HEK293 (cell line): Measurements from ENCODE around the gene SEC62.
A peak's percentile ranks its signal among the peaks of the same experiment; 100 is the strongest.

Source experiments
- CTCF ChIA-PET: fragments of 350-600 bp; formaldehyde crosslinking; extraction: SDS; loops from one replicate; lab custom pipeline; 2021; ENCODE audit warnings: antibody characterized with exemption; lab: Yijun Ruan, JAX
- POLR2A ChIA-PET: fragments of 300-600 bp; formaldehyde crosslinking; extraction: SDS; loops from one replicate; lab custom pipeline; 2020; ENCODE audit warnings: antibody characterized with exemption, inconsistent platforms; lab: Yijun Ruan, JAX
- H3K27ac ChIP-seq: fragments of 200-500 bp; sonication (Bioruptor generic); 2 replicates; pipeline ENCODE4 v1.5.1; 2014; ENCODE audit warnings: low read depth, low read length, control low read depth, inconsistent platforms; ENCODE audit errors: extremely low read depth
- H3K36me3 ChIP-seq, 2 experiments: fragments of 200-500 bp in 1 of 2; sonication (Bioruptor generic) in 1 of 2; 1 replicate in 1 of 2; 2 replicates in 1 of 2; pipeline ENCODE4 v1.5.1; 2014 to 2017; ENCODE audit warnings: inconsistent platforms in 2 of 2, low read length in 2 of 2; ENCODE audit not compliant: control insufficient read depth in 2 of 2, insufficient read depth in 1 of 2
- H3K4me1 ChIP-seq: fragments of 200-500 bp; sonication (Bioruptor generic); 2 replicates; pipeline ENCODE4 v1.5.1; 2014; ENCODE audit warnings: mild to moderate bottlenecking, low read length, inconsistent platforms; ENCODE audit not compliant: control insufficient read depth, insufficient read depth
- H3K4me3 ChIP-seq: 2 replicates; pipeline ENCODE4 v1.5.1; 2011; ENCODE audit warnings: low read depth, mild to moderate bottlenecking, control low read depth, low read length, moderate library complexity
- H3K9me3 ChIP-seq: fragments of 200-500 bp; sonication (Bioruptor generic); 2 replicates; pipeline ENCODE4 v1.5.1; 2014; ENCODE audit warnings: low read depth, low read length, inconsistent platforms; ENCODE audit not compliant: control insufficient read depth, insufficient read depth
- GLIS1 ChIP-seq: fragments of 450-650 bp; formaldehyde crosslinking; IDR thresholded peaks from 2 replicates; pipeline ENCODE4 v1.5.1; 2016; ENCODE audit warnings: missing biosample characterization, missing genetic modification characterization
- HIC1 ChIP-seq: fragments of 450-650 bp; formaldehyde crosslinking; IDR thresholded peaks from 2 replicates; pipeline ENCODE4 v1.5.1; 2016; ENCODE audit warnings: missing biosample characterization, missing genetic modification characterization
- SETDB1 ChIP-seq: IDR thresholded peaks from one replicate; pipeline ENCODE4 v1.6.1; 2017; ENCODE audit warnings: mild to moderate bottlenecking, low read length, moderate library complexity, mixed read lengths; ENCODE audit not compliant: insufficient read length
- WT1 ChIP-seq: fragments of 450-650 bp; formaldehyde crosslinking; IDR thresholded peaks from 2 replicates; pipeline ENCODE4 v1.5.1; 2016; ENCODE audit warnings: missing biosample characterization, missing genetic modification characterization
- ZBTB49 ChIP-seq: fragments of 450-650 bp; formaldehyde crosslinking; IDR thresholded peaks from 2 replicates; pipeline ENCODE4 v1.5.1; 2016; ENCODE audit warnings: missing biosample characterization, missing genetic modification characterization, low read depth
- ZEB2 ChIP-seq: fragments of 450-650 bp; formaldehyde crosslinking; IDR thresholded peaks from 2 replicates; pipeline ENCODE4 v1.5.1; 2016; ENCODE audit warnings: missing biosample characterization, missing genetic modification characterization
- ZNF16 ChIP-seq: fragments of 450-650 bp; formaldehyde crosslinking; IDR thresholded peaks from 2 replicates; pipeline ENCODE4 v1.5.1; 2016; ENCODE audit warnings: low read depth, missing biosample characterization, missing genetic modification characterization
- ZNF248 ChIP-seq: fragments of 450-650 bp; formaldehyde crosslinking; IDR thresholded peaks from 2 replicates; pipeline ENCODE4 v1.5.1; 2017; ENCODE audit warnings: missing biosample characterization, missing genetic modification characterization
- ZNF391 ChIP-seq: fragments of 450-650 bp; formaldehyde crosslinking; IDR thresholded peaks from 2 replicates; pipeline ENCODE4 v1.5.1; 2016; ENCODE audit warnings: low read depth, missing biosample characterization, missing genetic modification characterization, borderline replicate concordance
- ZNF514 ChIP-seq: fragments of 450-650 bp; formaldehyde crosslinking; IDR thresholded peaks from 2 replicates; pipeline ENCODE4 v1.5.1; 2016; ENCODE audit warnings: missing biosample characterization, missing genetic modification characterization
- ZNF544 ChIP-seq: fragments of 450-650 bp; formaldehyde crosslinking; IDR thresholded peaks from 2 replicates; pipeline ENCODE4 v1.5.0; 2017; ENCODE audit warnings: missing biosample characterization, missing genetic modification characterization
- ZNF658 ChIP-seq: fragments of 450-650 bp; formaldehyde crosslinking; IDR thresholded peaks from 2 replicates; pipeline ENCODE4; 2016; ENCODE audit warnings: missing biosample characterization, missing genetic modification characterization
- ZNF664 ChIP-seq: fragments of 450-650 bp; formaldehyde crosslinking; IDR thresholded peaks from 2 replicates; pipeline ENCODE4 v1.5.1; 2016; ENCODE audit warnings: missing biosample characterization, missing genetic modification characterization
- ZNF76 ChIP-seq: fragments of 450-650 bp; formaldehyde crosslinking; IDR thresholded peaks from 2 replicates; pipeline ENCODE4; 2016; ENCODE audit warnings: low read depth, missing biosample characterization, missing genetic modification characterization, borderline replicate concordance
- TF ChIP-seq, protein P1 (sequence below): fragments of 450-650 bp; formaldehyde crosslinking; IDR thresholded peaks from 2 replicates; pipeline ENCODE4 v1.5.1; 2016; ENCODE audit warnings: missing biosample characterization, missing genetic modification characterization
- TF ChIP-seq, protein P2 (sequence below): fragments of 450-650 bp; formaldehyde crosslinking; IDR thresholded peaks from 2 replicates; pipeline ENCODE4 v1.5.1; 2016; ENCODE audit warnings: missing biosample characterization, missing genetic modification characterization, borderline replicate concordance
- TF ChIP-seq, protein P3 (sequence below): fragments of 450-650 bp; formaldehyde crosslinking; IDR thresholded peaks from 2 replicates; pipeline ENCODE4 v1.5.1; 2016; ENCODE audit warnings: missing biosample characterization, missing genetic modification characterization

SEC62 gene

DNA sequence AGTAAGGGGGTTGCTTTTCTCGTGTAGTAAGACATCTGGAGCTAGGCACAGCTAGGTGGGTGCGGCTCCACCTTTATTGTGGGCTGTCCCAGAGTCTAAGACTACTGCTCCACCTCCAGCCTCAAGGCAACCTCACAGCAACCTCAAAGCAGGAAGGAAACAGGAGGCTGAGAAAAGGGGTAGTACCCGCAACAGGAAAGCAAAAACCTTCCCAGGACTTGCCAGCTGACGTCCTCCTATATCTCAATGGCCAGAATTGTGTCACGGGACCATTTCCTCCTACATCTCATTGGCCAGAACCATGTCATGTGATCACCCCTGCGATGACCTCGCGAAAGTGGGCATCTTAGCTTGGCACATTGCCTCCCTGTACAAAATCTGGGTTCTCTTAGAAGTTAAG lies 66.9 kb downstream of the SEC62 start (continued):
- TF ChIP-seq, protein P1, sequence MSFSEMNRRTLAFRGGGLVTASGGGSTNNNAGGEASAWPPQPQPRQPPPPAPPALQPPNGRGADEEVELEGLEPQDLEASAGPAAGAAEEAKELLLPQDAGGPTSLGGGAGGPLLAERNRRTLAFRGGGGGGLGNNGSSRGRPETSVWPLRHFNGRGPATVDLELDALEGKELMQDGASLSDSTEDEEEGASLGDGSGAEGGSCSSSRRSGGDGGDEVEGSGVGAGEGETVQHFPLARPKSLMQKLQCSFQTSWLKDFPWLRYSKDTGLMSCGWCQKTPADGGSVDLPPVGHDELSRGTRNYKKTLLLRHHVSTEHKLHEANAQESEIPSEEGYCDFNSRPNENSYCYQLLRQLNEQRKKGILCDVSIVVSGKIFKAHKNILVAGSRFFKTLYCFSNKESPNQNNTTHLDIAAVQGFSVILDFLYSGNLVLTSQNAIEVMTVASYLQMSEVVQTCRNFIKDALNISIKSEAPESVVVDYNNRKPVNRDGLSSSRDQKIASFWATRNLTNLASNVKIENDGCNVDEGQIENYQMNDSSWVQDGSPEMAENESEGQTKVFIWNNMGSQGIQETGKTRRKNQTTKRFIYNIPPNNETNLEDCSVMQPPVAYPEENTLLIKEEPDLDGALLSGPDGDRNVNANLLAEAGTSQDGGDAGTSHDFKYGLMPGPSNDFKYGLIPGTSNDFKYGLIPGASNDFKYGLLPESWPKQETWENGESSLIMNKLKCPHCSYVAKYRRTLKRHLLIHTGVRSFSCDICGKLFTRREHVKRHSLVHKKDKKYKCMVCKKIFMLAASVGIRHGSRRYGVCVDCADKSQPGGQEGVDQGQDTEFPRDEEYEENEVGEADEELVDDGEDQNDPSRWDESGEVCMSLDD (tag by site-specific recombination) = no peak
- TF ChIP-seq HIC1 (tag by site-specific recombination) (no peak), ZNF658 (tag by site-specific recombination) (no peak), ZNF514 (tag by site-specific recombination) (no peak), WT1 (tag by site-specific recombination) (no peak), ZNF248 (tag by site-specific recombination) (no peak), ZNF76 (tag by site-specific recombination) (no peak), ZEB2 (tag by site-specific recombination) (no peak), ZBTB49 (no peak), ZNF391 (no peak), ZNF544 (no peak), SETDB1 (no peak), ZNF16 (tag by site-specific recombination) (no peak)
- TF ChIP-seq, protein P2, sequence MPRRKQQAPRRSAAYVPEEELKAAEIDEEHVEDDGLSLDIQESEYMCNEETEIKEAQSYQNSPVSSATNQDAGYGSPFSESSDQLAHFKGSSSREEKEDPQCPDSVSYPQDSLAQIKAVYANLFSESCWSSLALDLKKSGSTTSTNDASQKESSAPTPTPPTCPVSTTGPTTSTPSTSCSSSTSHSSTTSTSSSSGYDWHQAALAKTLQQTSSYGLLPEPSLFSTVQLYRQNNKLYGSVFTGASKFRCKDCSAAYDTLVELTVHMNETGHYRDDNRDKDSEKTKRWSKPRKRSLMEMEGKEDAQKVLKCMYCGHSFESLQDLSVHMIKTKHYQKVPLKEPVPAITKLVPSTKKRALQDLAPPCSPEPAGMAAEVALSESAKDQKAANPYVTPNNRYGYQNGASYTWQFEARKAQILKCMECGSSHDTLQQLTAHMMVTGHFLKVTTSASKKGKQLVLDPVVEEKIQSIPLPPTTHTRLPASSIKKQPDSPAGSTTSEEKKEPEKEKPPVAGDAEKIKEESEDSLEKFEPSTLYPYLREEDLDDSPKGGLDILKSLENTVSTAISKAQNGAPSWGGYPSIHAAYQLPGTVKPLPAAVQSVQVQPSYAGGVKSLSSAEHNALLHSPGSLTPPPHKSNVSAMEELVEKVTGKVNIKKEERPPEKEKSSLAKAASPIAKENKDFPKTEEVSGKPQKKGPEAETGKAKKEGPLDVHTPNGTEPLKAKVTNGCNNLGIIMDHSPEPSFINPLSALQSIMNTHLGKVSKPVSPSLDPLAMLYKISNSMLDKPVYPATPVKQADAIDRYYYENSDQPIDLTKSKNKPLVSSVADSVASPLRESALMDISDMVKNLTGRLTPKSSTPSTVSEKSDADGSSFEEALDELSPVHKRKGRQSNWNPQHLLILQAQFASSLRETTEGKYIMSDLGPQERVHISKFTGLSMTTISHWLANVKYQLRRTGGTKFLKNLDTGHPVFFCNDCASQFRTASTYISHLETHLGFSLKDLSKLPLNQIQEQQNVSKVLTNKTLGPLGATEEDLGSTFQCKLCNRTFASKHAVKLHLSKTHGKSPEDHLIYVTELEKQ = no peak

DNA sequence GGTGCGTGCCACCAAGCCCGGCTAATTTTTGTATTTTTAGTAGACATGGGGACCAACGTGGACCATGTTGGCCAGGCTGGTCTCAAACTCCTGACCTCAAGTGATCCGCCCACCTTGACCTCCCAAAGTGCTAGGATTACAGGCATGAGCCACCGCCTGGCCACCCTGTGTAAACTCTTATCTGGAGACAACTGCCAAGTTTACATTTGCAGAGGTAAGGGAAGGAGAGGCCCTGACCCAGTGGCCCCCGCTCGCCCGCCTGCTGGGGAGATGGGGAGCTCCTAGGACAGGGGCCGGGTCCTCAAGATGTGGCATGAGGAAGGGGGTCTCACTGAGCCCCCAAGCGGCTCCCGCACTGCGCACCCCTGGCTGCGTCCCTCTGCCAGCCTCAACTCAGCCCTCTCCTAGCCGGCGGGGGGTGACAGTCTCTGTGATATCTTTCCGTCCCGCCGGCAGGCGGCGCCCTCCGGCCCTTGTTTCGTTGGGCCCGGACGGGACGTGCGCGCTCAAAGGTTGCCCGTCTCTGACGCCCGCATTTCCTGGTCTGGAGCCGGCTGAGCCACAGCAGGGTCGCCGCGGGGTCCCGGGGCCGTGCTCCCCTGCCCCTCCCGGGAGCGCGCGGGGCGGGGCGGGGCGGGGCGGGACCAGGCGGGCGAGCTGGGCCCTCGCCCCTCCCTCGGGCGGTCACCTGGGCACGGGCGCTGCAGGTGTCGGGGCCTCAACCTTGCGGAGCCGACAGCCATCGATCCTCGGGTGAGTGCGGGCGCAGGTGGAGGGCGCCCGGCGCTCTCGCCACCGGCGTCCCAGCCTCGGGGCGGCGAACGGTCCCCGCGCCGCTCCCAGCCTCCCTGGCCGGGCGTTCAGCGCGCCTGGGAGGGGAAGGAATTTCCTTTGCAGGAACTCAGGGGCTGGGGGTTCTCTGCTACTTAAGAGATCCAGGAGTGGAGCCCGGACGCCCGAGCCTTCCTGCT lies 71.1 kb downstream of the SEC62 start, which contains the start of gene GPR160:
GPR160 (plus strand) TSS at position 533 of the 971 bp plus-strand sequence. CDS start 45,978 bp downstream, outside the sequence.
- H3K4me3 ChIP-seq = peak within 1 kb of the TSS; percentile 63
- no peaks in the 10 kb centered on the region for H3K4me1 ChIP-seq
- no peaks in the 10 kb centered on the region for H3K36me3 ChIP-seq
- H3K27ac ChIP-seq = no peak within 1 kb of the TSS; the same call in 1 of the 2 replicates
- ChIA-PET CTCF (interaction anchor here (0.5 to 1.3 kb wide), 9 partner anchors 12 to 820 kb away, joined by 3 to 4 read pairs (median 3); no protein-coding TSS in a partner anchor), POLR2A (no interaction called here)
- no peaks in the 10 kb centered on the region for H3K9me3 ChIP-seq
- peak; percentile 30; the same call in 1 of the 2 replicates for TF ChIP-seq GLIS1 (tag by site-specific recombination)
- TF ChIP-seq, protein P3, sequence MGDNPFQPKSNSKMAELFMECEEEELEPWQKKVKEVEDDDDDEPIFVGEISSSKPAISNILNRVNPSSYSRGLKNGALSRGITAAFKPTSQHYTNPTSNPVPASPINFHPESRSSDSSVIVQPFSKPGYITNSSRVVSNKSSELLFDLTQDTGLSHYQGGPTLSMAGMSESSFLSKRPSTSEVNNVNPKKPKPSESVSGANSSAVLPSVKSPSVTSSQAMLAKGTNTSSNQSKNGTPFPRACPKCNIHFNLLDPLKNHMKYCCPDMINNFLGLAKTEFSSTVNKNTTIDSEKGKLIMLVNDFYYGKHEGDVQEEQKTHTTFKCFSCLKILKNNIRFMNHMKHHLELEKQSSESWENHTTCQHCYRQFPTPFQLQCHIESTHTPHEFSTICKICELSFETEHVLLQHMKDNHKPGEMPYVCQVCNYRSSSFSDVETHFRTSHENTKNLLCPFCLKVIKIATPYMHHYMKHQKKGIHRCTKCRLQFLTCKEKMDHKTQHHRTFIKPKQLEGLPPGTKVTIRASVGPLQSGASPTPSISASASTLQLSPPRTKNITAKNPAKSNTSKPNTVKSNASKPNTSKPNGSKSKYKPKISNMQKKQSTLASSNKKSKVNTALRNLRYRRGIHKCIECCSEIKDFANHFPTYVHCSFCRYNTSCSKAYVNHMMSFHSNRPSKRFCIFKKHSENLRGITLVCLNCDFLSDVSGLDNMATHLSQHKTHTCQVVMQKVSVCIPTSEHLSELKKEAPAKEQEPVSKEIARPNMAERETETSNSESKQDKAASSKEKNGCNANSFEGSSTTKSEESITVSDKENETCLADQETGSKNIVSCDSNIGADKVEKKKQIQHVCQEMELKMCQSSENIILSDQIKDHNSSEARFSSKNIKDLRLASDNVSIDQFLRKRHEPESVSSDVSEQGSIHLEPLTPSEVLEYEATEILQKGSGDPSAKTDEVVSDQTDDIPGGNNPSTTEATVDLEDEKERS = 0 out of 2 replicates have a peak, but pooled peaks have one; percentile 51
- TF ChIP-seq HIC1 (tag by site-specific recombination) = peak; percentile 81
- TF ChIP-seq ZNF664 (tag by site-specific recombination) = no peak
